Measurements from ENCODE around the gene TGFBI. TPM values are rescaled to one million over a fixed set of nuclear protein-coding genes. Genes with fewer than 3 reads are reported as not detected.

Gene TGFBI
- total RNA-seq, 1 donor from 2014 or later: 47.6 TPM

- intact Hi-C loops (cut with micrococcal nuclease): no loop called here
- DNase-seq: no peak
- ATAC-seq: no peak
Measured at GRCh38 chr5:136000147-136000546, 28.6 kb upstream of the TGFBI start.

- intact Hi-C loops (cut with micrococcal nuclease): no loop called here
- DNase-seq (no peak), ATAC-seq (peak; percentile 48)
Measured at GRCh38 chr5:136000932-136001331, 27.9 kb upstream of the TGFBI start.

GRCh38 chr5:136001466-136001981, 27.3 kb upstream of the TGFBI start:
- ATAC-seq: peak; percentile 71
- intact Hi-C loops (cut with micrococcal nuclease): no loop called here
- peak; percentile 60 for DNase-seq

- intact Hi-C loops (cut with micrococcal nuclease): no loop called here
- ATAC-seq (no peak), DNase-seq (no peak)
Measured at GRCh38 chr5:136004436-136004835, 24.4 kb upstream of the TGFBI start.

GRCh38 chr5:136005476-136005875, 23.3 kb upstream of the TGFBI start:
- no peak for ATAC-seq
- no peak for DNase-seq
- intact Hi-C loops (cut with micrococcal nuclease): no loop called here

GRCh38 chr5:136006164-136006563, 22.6 kb upstream of the TGFBI start:
- ATAC-seq: no peak
- DNase-seq: no peak
- intact Hi-C loops (cut with micrococcal nuclease): no loop called here

GRCh38 chr5:136006761-136007251, 22.0 kb upstream of the TGFBI start:
- ATAC-seq: no peak
- DNase-seq: no peak

GRCh38 chr5:136007271-136007670, 21.5 kb upstream of the TGFBI start:
- ATAC-seq (no peak), DNase-seq (no peak)
- intact Hi-C loops (cut with micrococcal nuclease): no loop called here

More at GRCh38 chr5:136006761-136007251, 22.0 kb upstream of the TGFBI start:
- intact Hi-C loops (cut with micrococcal nuclease): no loop called here

- ATAC-seq (no peak), DNase-seq (no peak)
- intact Hi-C loops (cut with micrococcal nuclease): no loop called here
Measured at GRCh38 chr5:136011414-136012001, 17.3 kb upstream of the TGFBI start.

- ATAC-seq (peak; percentile 65), DNase-seq (no peak)
- intact Hi-C loops (cut with micrococcal nuclease): no loop called here
Measured at GRCh38 chr5:136012041-136012804, 16.6 kb upstream of the TGFBI start.

- intact Hi-C loops (cut with micrococcal nuclease): no loop called here
- DNase-seq (no peak), ATAC-seq (no peak)
Measured at GRCh38 chr5:136013559-136013958, 15.2 kb upstream of the TGFBI start.

GRCh38 chr5:136014049-136015002, 14.5 kb upstream of the TGFBI start:
- ATAC-seq: peak; percentile 59
- intact Hi-C loops (cut with micrococcal nuclease): no loop called here
- peak; percentile 48 for DNase-seq

GRCh38 chr5:136015003-136015375, 13.8 kb upstream of the TGFBI start:
- ATAC-seq (no peak), DNase-seq (no peak)
- intact Hi-C loops (cut with micrococcal nuclease): no loop called here

- no peak for DNase-seq
- no peak for ATAC-seq
- intact Hi-C loops (cut with micrococcal nuclease): no loop called here
Measured at GRCh38 chr5:136015966-136016650, 12.7 kb upstream of the TGFBI start.

GRCh38 chr5:136016945-136017530, 11.8 kb upstream of the TGFBI start:
- intact Hi-C loops (cut with micrococcal nuclease): no loop called here
- peak; percentile 50 for DNase-seq
- no peak for ATAC-seq

- DNase-seq (peak; percentile 46), ATAC-seq (peak; percentile 81)
- intact Hi-C loops (cut with micrococcal nuclease): no loop called here
Measured at GRCh38 chr5:136018814-136019783, 9.7 kb upstream of the TGFBI start.

GRCh38 chr5:136020001-136020382, 8.8 kb upstream of the TGFBI start:
- intact Hi-C loops (cut with micrococcal nuclease): no loop called here
- no peak for DNase-seq
- peak; percentile 4 for ATAC-seq

Data from left ventricle myocardium superior (tissue), 1 donor.